GM19372 (cell line): ENCODE measurements around the gene BTAF1.
A peak's percentile ranks its signal among the peaks of the same experiment; 100 is the strongest.

Experiments used
- ATAC-seq: cut with Tn5 transposase; IDR thresholded peaks from one replicate; pipeline ENCODE4 v1.9.1; 2021; ENCODE audit warnings: mild to moderate bottlenecking, low read depth, moderate library complexity; ENCODE audit not compliant: unreplicated experiment

Gene BTAF1

DNA sequence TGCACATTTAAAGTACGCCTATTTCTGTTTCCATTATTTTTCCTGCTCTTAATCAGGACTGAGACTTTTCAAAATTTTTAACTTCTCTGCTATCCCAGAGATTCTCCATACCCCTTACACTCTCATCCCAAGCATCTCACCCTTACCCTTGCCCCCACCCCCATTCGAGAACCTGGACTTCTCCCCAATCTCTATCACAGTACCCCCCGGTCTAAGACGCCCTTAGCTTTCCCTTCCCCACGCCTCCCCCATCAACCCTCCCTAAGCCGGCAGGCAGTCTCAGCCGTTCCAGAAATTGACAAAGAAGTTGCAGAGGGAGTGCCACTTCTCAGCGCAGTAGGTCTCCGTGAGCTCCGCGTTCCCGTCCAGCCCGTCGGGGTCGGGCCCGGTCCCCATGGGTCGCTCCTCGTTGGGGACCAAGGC lies 15.6 kb upstream of the BTAF1 start:
- ATAC-seq: no peak

GRCh38 chr10:91908337-91909116 lies 15.0 kb upstream of the BTAF1 start:
- peak; percentile 89 for ATAC-seq

DNA sequence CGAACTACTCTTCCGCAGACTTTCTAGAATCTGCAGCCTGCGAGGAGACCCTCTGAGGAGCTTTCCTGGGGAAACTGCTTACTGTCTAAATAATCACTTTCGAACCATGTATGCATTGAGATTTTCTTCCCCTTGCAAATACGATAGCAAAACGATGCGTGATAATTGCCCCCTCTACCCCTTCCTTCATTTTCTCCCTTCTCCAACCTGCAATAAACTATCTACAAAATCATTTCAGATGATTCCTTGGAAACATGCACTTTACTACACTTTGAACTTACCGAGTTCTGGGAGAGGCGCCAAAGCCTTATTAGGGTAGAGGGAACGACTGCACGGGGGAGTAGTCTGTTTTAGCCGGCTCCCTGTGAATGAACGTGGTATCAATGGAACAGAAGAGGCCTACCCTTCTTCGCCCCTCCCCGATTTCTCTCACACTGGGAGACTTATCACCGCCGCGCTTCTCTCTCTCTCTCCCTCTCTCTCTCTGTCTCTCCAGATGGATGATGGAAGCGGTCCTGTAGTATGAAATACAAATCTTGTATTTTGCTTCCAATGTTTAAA lies 14.4 kb upstream of the BTAF1 start, which contains the start of gene FGFBP3:
TSS of gene FGFBP3 (minus strand) at position 370 of the 561 bp plus-strand sequence. CDS start 517 bp downstream, outside the sequence.
- no peak for ATAC-seq

- ATAC-seq: no peak
Measured at GRCh38 chr10:91910467-91910866, 13.1 kb upstream of the BTAF1 start.

- ATAC-seq: no peak
Measured at GRCh38 chr10:91919651-91920050, 3.9 kb upstream of the BTAF1 start.

DNA sequence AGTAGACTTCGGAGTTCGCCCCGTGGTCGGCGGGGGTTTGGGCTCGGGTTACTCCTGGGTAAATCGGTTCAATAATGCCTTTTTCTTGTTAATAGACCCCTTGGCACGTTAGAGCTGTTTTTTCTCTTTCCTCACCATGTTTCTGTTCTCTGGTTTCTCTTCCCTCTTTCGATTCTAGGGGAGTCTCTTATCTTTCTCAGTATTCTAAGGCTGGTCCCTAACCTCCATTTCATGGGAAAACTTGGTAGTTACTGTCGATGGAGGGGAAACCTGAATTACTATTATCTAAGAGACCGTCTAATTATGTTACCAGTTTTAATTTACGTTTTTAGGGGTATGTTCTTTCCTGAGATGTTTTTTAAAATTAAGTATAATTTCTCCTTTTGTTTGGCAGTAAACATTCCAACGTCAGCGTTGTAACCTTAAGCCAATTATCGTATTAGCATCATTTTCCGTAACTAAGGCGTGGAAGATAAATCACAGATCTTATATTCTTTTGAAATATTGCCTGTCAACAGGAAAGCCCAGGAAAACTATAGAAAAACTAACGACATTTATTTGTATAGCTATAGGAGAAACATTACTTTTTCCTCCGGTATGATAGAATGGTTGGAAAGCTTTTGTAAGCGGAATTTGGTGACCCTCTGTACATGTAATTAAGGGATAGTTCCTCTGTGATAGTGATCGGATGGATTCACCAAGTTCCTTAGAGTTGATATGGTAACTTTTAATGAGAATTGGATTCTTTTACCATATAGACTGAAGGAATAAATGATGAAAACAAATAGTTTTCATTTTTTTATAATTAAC lies 847 bp downstream of the BTAF1 start:
- ATAC-seq: peak; percentile 7

DNA sequence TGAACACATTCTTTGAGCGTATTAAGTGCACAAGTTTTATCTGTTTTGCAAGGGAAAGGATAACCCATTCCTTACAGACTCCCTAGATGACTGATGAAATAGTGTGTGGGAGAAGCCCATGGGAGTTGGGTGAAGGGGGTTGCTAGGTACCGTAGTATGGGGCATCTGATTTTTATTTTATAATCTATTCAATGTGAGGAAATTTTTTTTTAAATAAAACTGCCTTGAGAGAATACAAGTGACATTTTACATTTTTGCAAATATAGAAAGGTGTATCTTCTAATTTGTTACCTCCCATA lies 1.4 kb downstream of the BTAF1 start:
- no peak for ATAC-seq

DNA sequence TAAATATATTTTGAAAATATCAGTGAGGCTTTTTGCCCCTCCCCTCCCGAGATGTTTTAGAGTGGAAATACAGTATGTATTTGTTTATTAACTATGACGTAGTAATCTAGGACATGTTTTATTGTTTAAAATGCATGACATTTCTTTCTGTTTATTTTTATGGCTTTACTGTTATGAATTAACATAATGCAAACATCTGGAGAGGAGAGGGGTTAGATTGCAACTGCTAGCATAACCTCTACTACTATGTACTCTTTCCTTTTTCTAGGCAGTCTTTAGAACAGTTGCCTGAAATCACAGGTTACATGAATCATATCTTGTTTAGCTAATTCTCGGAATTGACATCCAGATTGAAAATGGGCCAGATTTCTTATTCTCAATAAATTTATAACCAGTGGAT lies 7.4 kb downstream of the BTAF1 start:
- ATAC-seq: no peak

DNA sequence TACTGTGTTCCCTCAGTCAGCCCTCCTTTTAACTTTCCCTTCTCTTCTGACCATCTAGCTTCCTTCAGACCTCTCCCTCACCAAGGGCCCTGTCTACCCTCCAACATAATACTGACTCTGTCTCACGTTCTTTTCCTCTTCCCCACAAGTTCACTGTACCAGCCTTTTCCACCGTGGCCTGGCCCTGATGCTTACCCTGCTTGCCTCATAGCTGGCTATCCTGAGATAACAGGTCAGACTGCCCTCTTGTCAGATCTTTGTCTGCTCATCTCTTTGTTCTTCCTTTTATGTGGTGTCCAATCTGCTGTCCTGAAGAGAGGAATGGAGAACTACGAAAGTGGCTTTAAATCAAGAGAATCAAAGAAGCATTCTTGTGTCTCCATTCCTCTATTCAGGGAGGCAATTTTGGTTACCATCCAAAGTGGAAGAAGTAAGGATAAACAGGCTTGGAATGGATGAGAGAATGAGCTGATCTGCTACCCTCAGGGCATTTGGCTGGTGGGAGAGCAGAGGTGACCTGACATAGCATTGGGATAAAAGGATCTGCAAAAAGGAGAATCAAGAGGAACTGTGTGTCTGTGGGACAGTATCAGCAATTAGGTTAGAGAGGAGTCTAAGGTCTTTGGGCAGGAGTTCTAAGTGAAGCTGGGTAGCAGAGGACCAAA lies 8.1 kb downstream of the BTAF1 start:
- no peak for ATAC-seq

- ATAC-seq: no peak
Measured at GRCh38 chr10:91932737-91933136, 9.2 kb downstream of the BTAF1 start.

- no peak for ATAC-seq
Measured at GRCh38 chr10:91935886-91936285, 12.3 kb downstream of the BTAF1 start.

DNA sequence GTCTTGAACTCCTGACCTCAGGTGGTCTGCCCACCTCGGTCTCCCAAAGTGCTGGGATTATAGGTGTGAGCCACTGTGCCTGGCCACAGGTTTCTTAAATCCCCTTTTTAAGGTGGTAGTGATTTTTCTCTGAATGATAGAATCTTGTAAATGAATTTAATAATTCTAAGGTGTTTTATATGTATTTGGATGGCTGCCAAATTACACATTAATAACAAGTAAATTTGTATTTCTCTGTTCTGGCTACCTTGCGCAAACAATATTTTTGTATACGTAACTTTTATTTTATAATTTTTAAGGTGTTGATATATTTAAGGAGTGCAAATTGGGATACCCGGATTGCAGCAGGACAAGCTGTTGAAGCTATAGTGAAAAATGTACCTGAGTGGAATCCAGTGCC lies 16.1 kb downstream of the BTAF1 start:
- ATAC-seq: no peak

DNA sequence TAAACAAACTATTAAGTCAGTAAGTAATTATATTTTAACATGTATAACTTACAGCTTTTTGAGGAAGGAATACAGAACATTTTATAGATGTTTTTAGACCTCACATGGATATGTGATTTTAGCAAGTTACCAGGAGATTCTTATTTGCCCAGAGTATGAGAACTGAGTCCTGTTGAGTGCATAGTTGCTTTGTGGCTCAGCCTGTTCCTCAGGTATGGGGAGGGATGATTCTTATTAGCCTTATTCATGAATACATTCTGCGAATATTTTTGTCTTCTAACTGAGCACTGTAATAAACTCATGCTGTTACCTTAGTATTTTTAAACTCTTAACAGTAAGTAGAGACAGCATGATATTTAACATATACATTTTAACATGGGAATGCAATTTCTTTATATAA lies 17.9 kb downstream of the BTAF1 start:
- ATAC-seq: no peak

GRCh38 chr10:91944880-91945630 lies 21.5 kb downstream of the BTAF1 start:
- no peak for ATAC-seq

GRCh38 chr10:91953600-91954160 lies 30.1 kb downstream of the BTAF1 start:
- ATAC-seq: no peak

GRCh38 chr10:91955114-91955513 lies 31.5 kb downstream of the BTAF1 start:
- no peak for ATAC-seq

DNA sequence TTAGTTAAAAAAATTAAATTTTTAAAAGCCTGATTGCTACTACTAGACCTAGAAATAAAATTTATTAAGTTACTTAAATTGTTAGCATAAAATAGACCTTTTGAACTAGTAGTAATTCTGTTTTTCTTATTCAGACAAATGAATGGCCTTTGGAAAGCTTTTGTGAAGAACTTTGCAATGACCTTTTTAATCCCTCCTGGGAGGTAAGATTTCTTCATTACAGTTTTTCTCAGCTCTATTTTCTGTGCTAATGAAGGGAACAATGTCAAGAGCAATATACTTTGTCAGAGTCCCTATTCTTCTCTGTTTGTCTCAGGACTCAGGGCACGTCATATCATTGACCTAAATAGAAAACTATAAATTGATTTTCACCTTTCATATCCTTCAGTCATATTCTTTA lies 33.5 kb downstream of the BTAF1 start:
- no peak for ATAC-seq

DNA sequence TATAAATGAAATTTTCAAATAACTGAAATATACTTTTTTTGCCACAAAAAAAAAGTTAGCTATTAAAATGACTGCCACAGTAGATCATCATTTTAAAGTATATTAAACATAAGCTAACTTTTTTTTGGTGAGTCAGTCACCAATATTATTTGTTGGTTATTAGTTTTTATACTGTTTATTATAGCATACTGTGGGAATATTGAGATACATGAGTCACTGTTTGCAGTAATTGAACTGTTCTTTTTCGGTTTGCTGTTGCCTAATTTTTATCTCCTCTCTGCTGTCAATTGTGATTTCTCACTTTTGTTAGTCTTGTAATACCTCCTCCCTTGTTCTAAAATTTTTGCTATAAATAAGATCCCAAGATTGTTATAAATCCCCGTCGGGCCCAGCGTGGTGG lies 45.7 kb downstream of the BTAF1 start:
- no peak for ATAC-seq

GRCh38 chr10:91974960-91975359 lies 51.4 kb downstream of the BTAF1 start:
- ATAC-seq: no peak

GRCh38 chr10:91975438-91975837 lies 51.9 kb downstream of the BTAF1 start:
- ATAC-seq: no peak
